ENCODE measurements around the gene LAMC2.

The LAMC2 gene

GRCh38 chr1:183283286-183283685 is 97.2 kb downstream of the LAMC2 start:
- ATAC-seq = no peak

GRCh38 chr1:183284086-183284485 is 98.0 kb downstream of the LAMC2 start:
- no peak for ATAC-seq
- TF ChIP-seq GLIS3 (CRISPR knock-in tag; IDR thresholded peaks at IDR 0.05) (no peak), ARNTL (CRISPR knock-in tag; IDR thresholded peaks at IDR 0.05; ENCODE audit: borderline replicate concordance, low read depth) (no peak), CSRNP3 (CRISPR knock-in tag; IDR thresholded peaks at IDR 0.05) (no peak), SNAI2 (CRISPR knock-in tag; IDR thresholded peaks at IDR 0.05) (no peak), ZFP3 (CRISPR knock-in tag; IDR thresholded peaks at IDR 0.05) (no peak), CSDC2 (CRISPR knock-in tag; IDR thresholded peaks at IDR 0.05) (no peak)

More at GRCh38 chr1:183283286-183283685, 97.2 kb downstream of the LAMC2 start:
- no peak for TF ChIP-seq ARNTL (CRISPR knock-in tag; IDR thresholded peaks at IDR 0.05; ENCODE audit: borderline replicate concordance, low read depth)
- no peak for TF ChIP-seq ZNF70 (CRISPR knock-in tag; IDR thresholded peaks at IDR 0.05)
- TF ChIP-seq ESRRG (CRISPR knock-in tag; IDR thresholded peaks at IDR 0.05) = no peak
- TF ChIP-seq BACH2 (CRISPR knock-in tag; IDR thresholded peaks at IDR 0.05; ENCODE audit: borderline replicate concordance) = no peak
- no peak for TF ChIP-seq RARB (CRISPR knock-in tag; IDR thresholded peaks at IDR 0.05)
- no peak for TF ChIP-seq POU6F1 (CRISPR knock-in tag; IDR thresholded peaks at IDR 0.05; ENCODE audit: borderline replicate concordance, low read depth)
- no peak for TF ChIP-seq TSHZ2 (CRISPR knock-in tag; IDR thresholded peaks at IDR 0.05)
- TF ChIP-seq CREB5 (CRISPR knock-in tag; IDR thresholded peaks at IDR 0.05; ENCODE audit: low read depth) = no peak
- no peak for TF ChIP-seq TCF4 (CRISPR knock-in tag; IDR thresholded peaks at IDR 0.05; ENCODE audit: borderline replicate concordance)
- no peak for TF ChIP-seq ZFP3 (CRISPR knock-in tag; IDR thresholded peaks at IDR 0.05)
- no peak for TF ChIP-seq ZFP30 (CRISPR knock-in tag; IDR thresholded peaks at IDR 0.05)
- TF ChIP-seq PATZ1 (CRISPR knock-in tag; IDR thresholded peaks at IDR 0.05; ENCODE audit: borderline replicate concordance) = no peak
- TF ChIP-seq ISL1 (CRISPR knock-in tag; IDR thresholded peaks at IDR 0.05) = no peak
- no peak for TF ChIP-seq CSDC2 (CRISPR knock-in tag; IDR thresholded peaks at IDR 0.05)
- TF ChIP-seq TOX (CRISPR knock-in tag; IDR thresholded peaks at IDR 0.05; ENCODE audit: borderline replicate concordance) = no peak
- no peak for TF ChIP-seq GLIS3 (CRISPR knock-in tag; IDR thresholded peaks at IDR 0.05)

- no peak for ATAC-seq
- TF ChIP-seq TOX (CRISPR knock-in tag; IDR thresholded peaks at IDR 0.05; ENCODE audit: borderline replicate concordance) = no peak
- no peak for TF ChIP-seq RARB (CRISPR knock-in tag; IDR thresholded peaks at IDR 0.05)
- no peak for TF ChIP-seq PPARA (CRISPR knock-in tag; IDR thresholded peaks at IDR 0.05; ENCODE audit: borderline replicate concordance)
- TF ChIP-seq CSRNP3 (CRISPR knock-in tag; IDR thresholded peaks at IDR 0.05) = no peak
- TF ChIP-seq ZFP3 (CRISPR knock-in tag; IDR thresholded peaks at IDR 0.05) = no peak
Measured at GRCh38 chr1:183285256-183285655, 99.2 kb downstream of the LAMC2 start.
